ENCODE measurements around the gene UBE2E3.
A peak's percentile ranks its signal among the peaks of the same experiment; 100 is the strongest.
"Not testable (repeated sequence)": the region's sequence is repeated elsewhere in the genome, so short reads cannot be mapped to it uniquely, and the experiment has no call there.

UBE2E3 gene

GRCh38 chr2:180980106-180980942 lies at the start of gene UBE2E3:
Gene UBE2E3 (plus strand): TSS chr2:180980605. CDS start chr2:180982043, 1,438 bp downstream.
- peak; percentile 68 for DNase-seq

- DNase-seq = no peak
Observed at GRCh38 chr2:180931841-180932240, 48.6 kb upstream of the UBE2E3 start.

GRCh38 chr2:180933332-180933731 lies 47.1 kb upstream of the UBE2E3 start:
- DNase-seq = no peak

GRCh38 chr2:180934911-180935310 lies 45.5 kb upstream of the UBE2E3 start:
- DNase-seq = no peak

GRCh38 chr2:180937480-180937879 lies 42.9 kb upstream of the UBE2E3 start:
- DNase-seq = not testable (repeated sequence)

GRCh38 chr2:180938451-180938850 lies 42.0 kb upstream of the UBE2E3 start:
- no peak for DNase-seq

- no peak for DNase-seq
Observed at GRCh38 chr2:180943275-180943674, 37.1 kb upstream of the UBE2E3 start.

- no peak for DNase-seq
Observed at GRCh38 chr2:180944372-180944771, 36.0 kb upstream of the UBE2E3 start.

- DNase-seq = no peak
Observed at GRCh38 chr2:180947208-180947689, 33.2 kb upstream of the UBE2E3 start.

- DNase-seq = no peak
Observed at GRCh38 chr2:180949896-180950295, 30.5 kb upstream of the UBE2E3 start.

- no peak for DNase-seq
Observed at GRCh38 chr2:180952082-180952481, 28.3 kb upstream of the UBE2E3 start.

GRCh38 chr2:180952731-180953336 lies 27.6 kb upstream of the UBE2E3 start:
- DNase-seq = no peak

GRCh38 chr2:180953550-180953949 lies 26.9 kb upstream of the UBE2E3 start:
- DNase-seq = no peak

GRCh38 chr2:180955101-180955500 lies 25.3 kb upstream of the UBE2E3 start:
- no peak for DNase-seq

GRCh38 chr2:180959787-180960186 lies 20.6 kb upstream of the UBE2E3 start:
- DNase-seq = no peak

GRCh38 chr2:180960982-180961381 lies 19.4 kb upstream of the UBE2E3 start:
- no peak for DNase-seq

GRCh38 chr2:180962727-180963314 lies 17.6 kb upstream of the UBE2E3 start:
- DNase-seq = no peak

GRCh38 chr2:180966378-180966777 lies 14.0 kb upstream of the UBE2E3 start:
- no peak for DNase-seq

- no peak for DNase-seq
Observed at GRCh38 chr2:180969124-180969523, 11.3 kb upstream of the UBE2E3 start.

GRCh38 chr2:180970016-180970415 lies 10.4 kb upstream of the UBE2E3 start:
- DNase-seq = no peak

- no peak for DNase-seq
Observed at GRCh38 chr2:180971811-180972210, 8.6 kb upstream of the UBE2E3 start.

GRCh38 chr2:180975585-180975984 lies 4.8 kb upstream of the UBE2E3 start:
- DNase-seq = no peak

GRCh38 chr2:180978903-180979748 lies 1.3 kb upstream of the UBE2E3 start:
- DNase-seq = no peak
